H1 (cell line): ENCODE measurements around the gene FBXL16.

Experiments used
- CBX8 ChIP-seq: fragments of 300-800, 300-1000 bp; sonication (generic); IDR thresholded peaks from 2 replicates; pipeline ENCODE4 v1.7.1; 2016; ENCODE audit warnings: low read depth, low read length, borderline replicate concordance
- CHD2 ChIP-seq: IDR thresholded peaks from 2 replicates; pipeline ENCODE4 v1.6.1; 2012; ENCODE audit warnings: low read length, improper control_type of control experiment

DNA sequence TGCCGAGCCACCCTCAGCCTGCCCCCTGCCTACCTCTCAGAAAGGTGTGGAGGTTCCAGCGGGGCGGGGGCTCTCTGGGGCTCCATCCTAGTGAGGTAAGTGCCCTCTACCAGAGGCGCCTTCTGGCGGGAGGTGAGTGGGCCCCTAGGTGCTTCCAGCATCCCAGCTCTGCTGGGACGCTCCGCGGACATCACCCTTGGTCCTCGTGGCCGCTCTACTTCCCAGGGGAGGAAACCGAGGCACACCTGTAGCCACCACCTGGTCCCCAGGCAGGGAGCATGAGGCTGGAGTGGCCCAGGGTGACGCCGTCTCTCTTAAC, 62.6 kb downstream of the FBXL16 start:
- TF ChIP-seq CBX8 (no peak), CHD2 (no peak)
